ENCODE data around the gene RPRD1A. TPM values are rescaled to one million over a fixed set of nuclear protein-coding genes. Genes with fewer than 3 reads are reported as not detected.
"Not testable (repeated sequence)": the region's sequence is repeated elsewhere in the genome, so short reads cannot be mapped to it uniquely, and the experiment has no call there.

The RPRD1A gene
- total RNA-seq, 1 donor from 2014 or later: 58.6 TPM

DNA sequence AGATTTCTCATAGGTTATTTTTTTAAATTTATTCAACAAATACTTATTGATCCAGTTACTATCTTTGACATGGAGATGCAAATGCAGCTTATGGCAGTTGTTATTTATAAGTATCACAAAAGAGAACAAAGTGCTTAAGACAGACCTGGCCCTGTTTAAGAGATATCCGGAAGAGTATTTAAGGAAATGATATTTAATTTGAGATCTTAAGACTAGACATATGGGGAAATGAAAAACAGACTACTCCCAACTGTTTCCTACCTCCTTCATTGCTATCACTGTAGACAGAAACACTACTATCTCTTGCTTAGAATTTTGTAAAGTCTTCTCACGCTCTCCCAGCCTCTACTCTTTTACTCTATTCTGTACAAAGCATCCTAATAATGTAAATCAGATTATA is 36.0 kb downstream of the RPRD1A start:
- DNase-seq (ENCODE audit: low read depth): no peak

DNA sequence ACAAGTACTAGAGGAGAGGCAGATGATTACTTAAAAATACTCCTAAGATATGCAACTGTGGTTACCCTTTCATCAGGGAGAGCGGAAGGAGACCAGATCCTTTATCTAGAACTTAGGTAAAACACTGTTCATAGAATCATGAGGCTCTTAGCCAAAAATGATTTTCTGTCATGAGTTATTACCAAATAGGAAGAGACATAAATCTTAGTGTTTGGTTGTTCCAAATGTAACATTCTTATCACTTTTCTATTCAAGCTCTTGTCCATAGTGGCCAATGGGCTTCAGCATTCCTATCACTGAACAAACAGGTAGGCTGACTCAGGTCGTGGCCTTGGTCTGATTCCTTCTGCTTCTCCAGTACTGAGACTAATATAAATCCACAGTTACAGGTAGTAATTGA is 38.5 kb downstream of the RPRD1A start:
- DNase-seq (ENCODE audit: low read depth): no peak

GRCh38 chr18:36025025-36025424 is 42.3 kb downstream of the RPRD1A start:
- no peak for DNase-seq (ENCODE audit: low read depth)

GRCh38 chr18:36024241-36024640 is 43.1 kb downstream of the RPRD1A start:
- not testable (repeated sequence) for DNase-seq (ENCODE audit: low read depth)

- no peak for DNase-seq (ENCODE audit: low read depth)
Measured at GRCh38 chr18:36023336-36023735, 44.0 kb downstream of the RPRD1A start.

DNA sequence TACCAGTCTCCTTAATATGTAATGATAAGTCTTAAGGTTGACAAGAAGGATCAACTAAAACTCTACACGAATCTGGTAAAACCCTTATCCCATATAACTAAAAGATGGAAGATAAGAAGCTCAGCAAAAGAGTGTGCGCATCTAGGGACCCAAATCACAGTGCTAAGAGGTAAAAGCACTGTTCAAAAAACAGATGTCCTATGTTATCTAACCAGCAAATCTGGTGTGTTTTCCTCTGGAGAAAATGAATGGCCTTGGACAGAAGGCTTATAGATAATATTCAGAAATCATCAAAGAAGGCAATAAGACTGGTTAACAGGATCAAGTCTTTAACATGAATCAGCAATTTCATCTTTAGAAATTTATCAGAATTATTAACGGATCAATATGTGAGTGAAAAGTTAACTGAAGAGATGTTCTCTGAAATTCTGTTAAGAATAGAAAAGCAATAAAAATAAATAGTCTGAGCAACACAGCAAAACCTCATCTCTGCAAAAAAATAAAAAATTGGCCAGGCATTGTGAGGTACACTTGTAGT is 47.1 kb downstream of the RPRD1A start:
- no peak for DNase-seq (ENCODE audit: low read depth)

- no peak for DNase-seq (ENCODE audit: low read depth)
Measured at GRCh38 chr18:36017232-36017631, 50.1 kb downstream of the RPRD1A start.

DNA sequence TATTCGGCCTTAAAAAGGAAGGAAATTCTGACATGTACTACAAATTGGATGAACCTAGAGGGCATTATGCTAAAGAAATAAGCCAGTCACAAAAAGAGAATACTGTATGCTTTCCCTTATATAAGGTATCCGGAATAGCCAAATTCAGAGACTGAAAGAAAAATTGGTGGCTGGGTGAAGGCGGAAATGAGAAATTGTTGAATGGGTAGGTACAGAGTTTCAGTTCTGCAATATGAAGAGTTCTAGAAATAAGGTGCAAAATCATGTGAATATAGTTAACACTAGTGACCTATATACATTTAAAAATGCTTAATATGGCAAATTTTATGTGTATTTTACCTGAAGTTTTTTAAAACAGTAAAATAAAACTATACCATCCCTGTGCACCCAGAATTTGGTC is 51.7 kb downstream of the RPRD1A start:
- DNase-seq (ENCODE audit: low read depth): no peak

- DNase-seq (ENCODE audit: low read depth): peak; percentile 38
Measured at GRCh38 chr18:36012891-36013290, 54.5 kb downstream of the RPRD1A start.

DNA sequence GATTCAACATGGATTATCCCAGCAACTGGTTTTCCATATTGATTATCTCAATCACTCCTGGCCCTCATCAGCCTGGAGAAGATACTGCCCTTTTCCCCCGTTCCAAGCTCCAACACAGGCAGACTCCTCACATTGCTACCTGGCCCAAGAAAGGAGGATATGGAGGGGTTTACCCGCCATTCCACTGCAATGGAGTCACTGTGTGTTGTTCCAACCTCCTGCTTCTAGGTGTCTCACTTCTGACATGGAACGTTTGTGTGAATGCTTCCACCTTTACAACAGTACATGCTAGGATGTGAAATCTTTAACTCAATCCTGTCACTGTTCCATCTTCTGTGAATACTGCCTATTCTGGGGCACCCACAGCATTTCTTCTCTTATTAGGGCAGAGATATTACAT is 58.1 kb downstream of the RPRD1A start:
- DNase-seq (ENCODE audit: low read depth): no peak

- no peak for DNase-seq (ENCODE audit: low read depth)
Measured at GRCh38 chr18:36006997-36007396, 60.4 kb downstream of the RPRD1A start.

GRCh38 chr18:35999925-36000324 is 67.4 kb downstream of the RPRD1A start:
- DNase-seq (ENCODE audit: low read depth): no peak

DNA sequence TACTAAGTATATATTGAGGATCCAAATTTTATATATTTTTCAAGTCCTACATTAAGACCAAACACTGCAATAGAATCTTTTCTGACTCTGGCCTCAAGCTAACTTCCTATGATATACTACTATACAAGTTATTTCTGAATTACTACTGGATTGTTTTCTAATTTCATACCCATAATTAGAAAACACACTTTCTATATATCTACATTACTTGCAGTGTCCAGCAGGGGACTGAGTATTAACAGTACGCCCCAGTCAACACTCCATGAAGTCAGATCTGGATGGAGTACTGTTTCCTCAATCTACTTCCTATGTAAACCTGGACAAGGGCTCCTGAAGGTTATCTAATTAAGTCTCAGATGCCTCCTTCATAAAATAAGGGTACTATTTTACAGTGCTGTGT is 68.4 kb downstream of the RPRD1A start:
- DNase-seq (ENCODE audit: low read depth): no peak

GRCh38 chr18:35993013-35993412 is 74.3 kb downstream of the RPRD1A start:
- no peak for DNase-seq (ENCODE audit: low read depth)

DNA sequence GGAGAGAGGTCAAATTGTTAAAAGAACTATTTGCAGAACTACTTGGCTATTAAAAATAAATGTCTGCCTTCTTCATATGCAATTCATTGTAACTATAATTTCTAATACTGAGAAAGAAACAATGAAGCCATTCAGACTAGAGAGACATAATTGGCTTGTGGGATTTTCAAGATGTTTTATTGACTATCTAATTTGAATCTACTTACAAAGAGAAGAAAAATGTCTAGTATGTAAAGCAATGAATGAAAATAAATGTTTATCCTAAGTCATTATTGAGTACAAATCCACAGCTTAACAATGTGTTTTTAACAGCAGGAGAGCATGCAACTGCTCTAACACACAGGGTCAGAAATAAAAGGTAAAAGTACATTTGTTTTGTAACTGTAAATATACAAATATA is 75.7 kb downstream of the RPRD1A start:
- DNase-seq (ENCODE audit: low read depth): no peak

DNA sequence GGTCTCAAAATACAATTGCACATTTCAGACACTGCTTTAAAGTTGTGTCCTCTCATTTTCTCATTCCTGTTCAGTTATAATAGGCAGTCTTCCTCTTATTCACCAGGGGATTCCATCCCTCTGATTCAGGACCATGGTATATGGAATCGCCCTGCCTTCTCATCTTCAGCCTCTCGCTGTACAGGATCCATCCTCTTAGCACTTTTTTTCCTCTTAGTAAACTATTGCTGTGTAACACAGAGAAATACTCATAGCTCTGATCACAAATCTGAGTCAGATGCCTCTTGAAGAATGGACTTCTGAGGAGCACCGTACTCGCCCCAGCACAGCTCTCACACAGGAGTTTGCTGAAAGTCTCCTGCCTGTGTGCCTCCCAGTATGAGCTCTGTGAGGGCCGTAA is 83.5 kb downstream of the RPRD1A start:
- DNase-seq (ENCODE audit: low read depth): no peak

- no peak for DNase-seq (ENCODE audit: low read depth)
Measured at GRCh38 chr18:35983147-35983546, 84.2 kb downstream of the RPRD1A start.

DNA sequence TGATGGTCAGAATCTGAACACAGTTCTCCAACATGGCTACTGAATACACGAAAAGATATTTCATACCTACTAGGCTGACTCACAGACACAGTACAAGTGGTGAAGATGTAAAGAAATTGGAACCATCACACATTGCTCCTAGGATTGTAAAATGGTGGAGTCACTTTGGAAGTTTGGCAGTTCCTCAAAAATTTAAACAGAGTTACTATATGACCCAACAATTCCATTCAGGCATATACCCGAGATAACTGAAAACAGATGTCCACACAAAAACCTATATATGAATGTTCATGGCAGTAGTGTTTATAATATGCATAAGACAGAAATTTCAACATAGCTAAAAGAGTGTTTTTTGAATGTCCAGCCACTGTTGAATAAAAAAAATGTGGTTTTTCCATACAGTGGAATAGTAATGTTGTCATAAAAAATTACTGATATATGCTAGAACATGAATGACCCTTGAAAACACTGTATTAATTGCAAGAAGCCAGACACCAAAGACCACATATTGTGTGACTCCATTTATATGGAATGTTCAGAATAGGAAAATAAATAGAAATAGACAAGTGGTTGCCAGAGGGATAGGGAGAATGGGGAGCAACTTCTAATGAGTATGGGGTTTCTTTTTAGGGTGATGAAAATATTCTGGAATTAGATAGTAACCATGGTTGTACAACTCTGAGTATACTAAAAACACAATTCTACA is 84.8 kb downstream of the RPRD1A start:
- DNase-seq (ENCODE audit: low read depth): no peak

DNA sequence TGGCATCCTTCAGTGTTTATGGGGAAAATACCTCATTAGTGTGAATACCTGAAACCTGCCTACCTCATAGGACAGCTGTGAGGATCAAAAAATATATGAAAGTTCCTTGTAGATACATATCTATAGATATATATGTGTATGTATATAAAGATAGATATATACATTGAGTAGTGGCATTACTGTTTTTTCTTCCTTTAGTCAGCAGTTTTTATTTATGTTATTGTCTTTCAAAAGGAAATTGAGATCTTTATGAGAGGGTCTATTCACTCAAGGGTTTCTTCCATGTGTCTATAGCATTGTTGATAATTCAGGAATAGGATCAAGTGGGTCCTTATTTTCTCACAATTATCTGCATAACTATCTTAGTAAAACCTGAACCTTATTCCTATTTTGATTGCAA is 88.2 kb downstream of the RPRD1A start:
- DNase-seq (ENCODE audit: low read depth): no peak

- DNase-seq (ENCODE audit: low read depth): no peak
Measured at GRCh38 chr18:35974181-35974580, 93.2 kb downstream of the RPRD1A start.

- no peak for DNase-seq (ENCODE audit: low read depth)
Measured at GRCh38 chr18:35973650-35974049, 93.7 kb downstream of the RPRD1A start.

DNA sequence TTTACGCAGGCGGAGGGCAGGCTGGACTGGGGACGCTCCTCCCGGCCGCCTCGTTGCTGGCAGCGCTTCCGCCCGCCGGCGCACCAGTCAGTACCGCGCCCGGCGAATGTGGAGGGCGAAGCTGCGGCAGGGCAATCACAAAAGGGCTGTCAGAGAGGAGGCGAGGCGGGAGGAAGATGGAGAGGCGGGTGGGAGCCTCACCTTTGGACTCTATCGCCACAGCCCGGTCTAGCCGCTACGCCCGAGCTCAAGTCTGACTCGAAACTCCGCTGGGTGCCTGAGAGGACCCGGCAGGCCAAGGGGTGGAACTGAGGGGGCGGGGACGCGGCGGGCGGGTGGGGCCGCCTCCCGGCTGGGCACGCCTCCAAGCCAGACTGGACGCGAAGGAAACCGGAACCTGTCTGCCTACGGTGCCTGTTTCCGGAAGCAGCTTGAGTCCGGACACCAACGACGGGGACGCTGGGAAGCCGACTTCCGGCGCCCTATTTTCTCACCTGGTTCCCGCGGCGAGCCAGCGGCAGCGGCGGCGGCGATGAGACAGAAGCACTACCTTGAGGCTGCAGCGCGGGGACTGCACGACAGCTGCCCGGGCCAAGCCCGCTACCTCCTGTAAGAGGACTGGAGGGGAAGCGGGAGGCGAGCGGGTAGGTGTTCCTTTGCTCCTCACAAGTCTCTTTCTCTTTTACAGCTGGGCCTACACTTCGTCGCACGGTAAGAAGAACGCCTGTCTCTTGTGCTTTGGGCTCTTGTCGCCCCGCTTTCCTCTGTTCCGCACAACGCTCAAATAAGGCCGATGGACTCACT is 95.0 kb downstream of the RPRD1A start, which contains the start of gene RMP24:
Gene RMP24, plus strand, starts transcription at position 483 of the 804 bp plus-strand sequence.
- DNase-seq (ENCODE audit: low read depth): peak; percentile 81

DNA sequence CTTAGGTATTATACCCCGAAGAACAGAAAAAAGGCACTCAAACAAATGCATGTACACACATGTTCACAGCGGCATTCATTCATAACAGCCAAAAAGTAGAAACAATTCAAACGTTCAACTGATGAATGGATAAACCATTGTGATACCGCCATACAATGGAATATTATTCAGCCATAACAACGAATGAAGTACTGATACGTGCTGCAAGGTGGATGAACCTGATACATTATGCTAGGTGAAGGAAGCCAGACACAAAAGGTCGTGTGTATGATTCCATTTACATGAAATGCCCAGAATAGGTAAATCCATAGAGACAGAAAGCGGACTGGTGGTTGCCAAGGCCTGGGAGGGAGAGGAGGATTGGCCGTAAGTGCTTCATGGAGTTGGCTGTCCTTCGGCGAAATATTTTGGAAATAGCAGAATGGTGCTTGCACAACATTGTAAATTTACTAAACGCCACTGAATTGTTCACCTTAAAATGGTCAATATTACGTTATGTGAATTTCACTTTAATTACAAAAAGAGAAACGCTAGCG is 95.6 kb downstream of the RPRD1A start:
- peak; percentile 22 for DNase-seq (ENCODE audit: low read depth)

Measured in renal cortical epithelial cell (primary cell).